Measurements from ENCODE around the gene ITM2C.

The ITM2C gene

GRCh38 chr2:230896346-230897115 lies 31.8 kb downstream of the ITM2C start:
- H3K27ac ChIP-seq (ENCODE audit: low read depth, low read length, poor library complexity, severe bottlenecking) = no peak overlapping the region
- no peaks in the 10 kb centered on the region for H4K20me1 ChIP-seq (ENCODE audit: insufficient read depth, low read length)
- no peaks in the 10 kb centered on the region for H3K9me2 ChIP-seq (ENCODE audit: low read depth, low read length)
- no peaks in the 10 kb centered on the region for H3K79me2 ChIP-seq (ENCODE audit: insufficient read depth, low read length)
- peaks cover 9% of the 10 kb centered on the region for H3K4me1 ChIP-seq (ENCODE audit: insufficient read depth, low read length, severe bottlenecking)
- no peak overlapping the region for H3K9ac ChIP-seq (ENCODE audit: low read length)
- H2AFZ ChIP-seq (ENCODE audit: low read length) = no peak overlapping the region
- H3K36me3 ChIP-seq (ENCODE audit: insufficient read depth, low read length) = no peaks in the 10 kb centered on the region
- TF ChIP-seq EZH2 (IDR thresholded peaks at IDR 0.05; ENCODE audit: borderline replicate concordance, low read length) (no peak), CTCF (IDR thresholded peaks at IDR 0.05; ENCODE audit: low read length) (no peak)
- H3K4me3 ChIP-seq (ENCODE audit: low read depth, low read length, poor library complexity, severe bottlenecking) = no peak overlapping the region
- peaks cover 17% of the 10 kb centered on the region; the same call in 1 of the 2 replicates for H3K27me3 ChIP-seq (ENCODE audit: insufficient read depth, low read length)
- H3K4me2 ChIP-seq (ENCODE audit: low read length) = no peak overlapping the region
- no peaks in the 10 kb centered on the region for H3K9me3 ChIP-seq (ENCODE audit: low read length)
- no peaks in the 10 kb centered on the region for H3F3A ChIP-seq (ENCODE audit: insufficient read depth, low read length)

GRCh38 chr2:230898016-230898712 lies 33.4 kb downstream of the ITM2C start:
- Histone ChIP-seq H3K27ac (ENCODE audit: low read depth, low read length, poor library complexity, severe bottlenecking) (no peak overlapping the region), H4K20me1 (ENCODE audit: insufficient read depth, low read length) (no peaks in the 10 kb centered on the region), H3K4me2 (ENCODE audit: low read length) (no peak overlapping the region), H3K27me3 (ENCODE audit: insufficient read depth, low read length) (peaks cover 14% of the 10 kb centered on the region; the same call in 1 of the 2 replicates), H3K4me1 (ENCODE audit: insufficient read depth, low read length, severe bottlenecking) (peaks cover 18% of the 10 kb centered on the region), H3K4me3 (ENCODE audit: low read depth, low read length, poor library complexity, severe bottlenecking) (no peak overlapping the region), H3K9me3 (ENCODE audit: low read length) (no peaks in the 10 kb centered on the region), H2AFZ (ENCODE audit: low read length) (no peak overlapping the region), H3F3A (ENCODE audit: insufficient read depth, low read length) (no peaks in the 10 kb centered on the region), H3K9me2 (ENCODE audit: low read depth, low read length) (no peaks in the 10 kb centered on the region), H3K36me3 (ENCODE audit: insufficient read depth, low read length) (no peaks in the 10 kb centered on the region), H3K79me2 (ENCODE audit: insufficient read depth, low read length) (no peaks in the 10 kb centered on the region), H3K9ac (ENCODE audit: low read length) (no peak overlapping the region)
- TF ChIP-seq CTCF (IDR thresholded peaks at IDR 0.05; ENCODE audit: low read length) (no peak), EZH2 (IDR thresholded peaks at IDR 0.05; ENCODE audit: borderline replicate concordance, low read length) (no peak)

GRCh38 chr2:230898713-230899091 lies 34.0 kb downstream of the ITM2C start:
- Histone ChIP-seq H3K4me2 (ENCODE audit: low read length) (no peak overlapping the region), H3K27ac (ENCODE audit: low read depth, low read length, poor library complexity, severe bottlenecking) (no peak overlapping the region)

More at GRCh38 chr2:230898713-230899091, 34.0 kb downstream of the ITM2C start:
- peaks cover 18% of the 10 kb centered on the region for H3K4me1 ChIP-seq (ENCODE audit: insufficient read depth, low read length, severe bottlenecking)
- no peaks in the 10 kb centered on the region for H3K79me2 ChIP-seq (ENCODE audit: insufficient read depth, low read length)
- H3K9ac ChIP-seq (ENCODE audit: low read length) = no peak overlapping the region
- no peaks in the 10 kb centered on the region for H3K9me2 ChIP-seq (ENCODE audit: low read depth, low read length)
- H3K4me3 ChIP-seq (ENCODE audit: low read depth, low read length, poor library complexity, severe bottlenecking) = no peak overlapping the region
- no peak for TF ChIP-seq CTCF (IDR thresholded peaks at IDR 0.05; ENCODE audit: low read length)
- no peak for TF ChIP-seq EZH2 (IDR thresholded peaks at IDR 0.05; ENCODE audit: borderline replicate concordance, low read length)
- H3K9me3 ChIP-seq (ENCODE audit: low read length) = no peaks in the 10 kb centered on the region
- peaks cover 13% of the 10 kb centered on the region; the same call in 1 of the 2 replicates for H3K27me3 ChIP-seq (ENCODE audit: insufficient read depth, low read length)
- no peaks in the 10 kb centered on the region for H3K36me3 ChIP-seq (ENCODE audit: insufficient read depth, low read length)
- no peak overlapping the region for H2AFZ ChIP-seq (ENCODE audit: low read length)
- no peaks in the 10 kb centered on the region for H4K20me1 ChIP-seq (ENCODE audit: insufficient read depth, low read length)
- H3F3A ChIP-seq (ENCODE audit: insufficient read depth, low read length) = no peaks in the 10 kb centered on the region

Data from OCI-LY1 (cell line).